Measurements from ENCODE around the gene GP1BB. TPM values are rescaled to one million over a fixed set of nuclear protein-coding genes. Genes with fewer than 3 reads are reported as not detected.

Gene GP1BB
- polyA plus RNA-seq, 1 of the 3 experiments (the other 2 are of a cell fraction) = 1.5 TPM

GRCh38 chr22:19764299-19764593 is 40.9 kb downstream of the GP1BB start:
- Histone ChIP-seq H3K4me2 (no peak overlapping the region), H3K27me3 (ENCODE audit: insufficient read depth) (peaks cover 33% of the 10 kb centered on the region), H3K79me2 (ENCODE audit: insufficient read depth) (no peaks in the 10 kb centered on the region), H3K9me2 (no peaks in the 10 kb centered on the region), H3F3A (replicated peaks; ENCODE audit: insufficient read depth) (no peaks in the 10 kb centered on the region), H3K27ac (ENCODE audit: low read depth in 2 of 2, low read length in 1 of 2) (no peak overlapping the region), H2AFZ (ENCODE audit: low read depth) (no peak overlapping the region), H3K9ac (no peak overlapping the region), H3K36me3 (replicated peaks in 1 of 2; ENCODE audit: control insufficient read depth in 1 of 2, insufficient read depth in 2 of 2, low read length in 1 of 2) (no peaks in the 10 kb centered on the region), H4K20me1 (ENCODE audit: insufficient read depth) (no peaks in the 10 kb centered on the region), H3K4me3 (ENCODE audit: low read depth in 2 of 2, low read length in 1 of 2) (no peak overlapping the region), H3K4me1 (ENCODE audit: control insufficient read depth in 1 of 2, insufficient read depth in 2 of 2, low read depth in 1 of 2, low read length in 1 of 2) (peaks cover 0 to 4% of the 10 kb centered on the region in 2 experiments; a peak in 2 of 4 replicates), H3K9me3 (no peaks in the 10 kb centered on the region)
- WGBS (ENCODE audit: low lambda C conversion rate) = 94% methylated on average over 12 of the region's 17 CpGs
- DNase-seq = no peak
- ChIA-PET POLR2A (no interaction called here), CTCF (interaction anchor here (1.2 to 3.7 kb wide), 7 partner anchors 8 to 146 kb away, joined by 3 to 15 read pairs (median 6); no protein-coding TSS in a partner anchor)
- TF ChIP-seq RCOR1 (IDR thresholded peaks at IDR 0.05; ENCODE audit: low read length) = no peak
- TF ChIP-seq ZBTB33 (IDR thresholded peaks at IDR 0.05; ENCODE audit: borderline replicate concordance, low read depth) = no peak
- TF ChIP-seq FOXJ3 (CRISPR knock-in tag; IDR thresholded peaks at IDR 0.05) = no peak
- no peak for TF ChIP-seq EP300 (IDR thresholded peaks at IDR 0.05; ENCODE audit: borderline replicate concordance in 1 of 2, low read depth in 1 of 2, low read length in 1 of 2)
- no peak for TF ChIP-seq GABPA (IDR thresholded peaks at IDR 0.05; ENCODE audit: low read depth)
- TF ChIP-seq, protein P1, sequence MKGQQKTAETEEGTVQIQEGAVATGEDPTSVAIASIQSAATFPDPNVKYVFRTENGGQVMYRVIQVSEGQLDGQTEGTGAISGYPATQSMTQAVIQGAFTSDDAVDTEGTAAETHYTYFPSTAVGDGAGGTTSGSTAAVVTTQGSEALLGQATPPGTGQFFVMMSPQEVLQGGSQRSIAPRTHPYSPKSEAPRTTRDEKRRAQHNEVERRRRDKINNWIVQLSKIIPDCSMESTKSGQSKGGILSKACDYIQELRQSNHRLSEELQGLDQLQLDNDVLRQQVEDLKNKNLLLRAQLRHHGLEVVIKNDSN (IDR thresholded peaks at IDR 0.05; ENCODE audit: borderline replicate concordance, low read depth) = no peak
- no peak for TF ChIP-seq JUND (IDR thresholded peaks at IDR 0.05)
- no peak for TF ChIP-seq EZH2phosphoT487 (IDR thresholded peaks at IDR 0.05; ENCODE audit: borderline replicate concordance, low read depth)
- no peak for TF ChIP-seq NFIC (IDR thresholded peaks at IDR 0.05; ENCODE audit: borderline replicate concordance)
- no peak for TF ChIP-seq MEF2A (IDR thresholded peaks at IDR 0.05; ENCODE audit: borderline replicate concordance, low read depth)
- no peak for TF ChIP-seq YY1 (IDR thresholded peaks at IDR 0.05; ENCODE audit: low read depth)
- TF ChIP-seq TCF12 (IDR thresholded peaks at IDR 0.05) = no peak
- TF ChIP-seq RFX5 (IDR thresholded peaks at IDR 0.05; ENCODE audit: low read length) = no peak
- no peak for TF ChIP-seq MAX (IDR thresholded peaks at IDR 0.05; ENCODE audit: low read depth)
- no peak for TF ChIP-seq SMC3 (IDR thresholded peaks at IDR 0.05; ENCODE audit: low read depth, low read length)
- TF ChIP-seq CHD2 (IDR thresholded peaks at IDR 0.05; ENCODE audit: low read length, partially characterized antibody) = no peak
- TF ChIP-seq, protein P2, sequence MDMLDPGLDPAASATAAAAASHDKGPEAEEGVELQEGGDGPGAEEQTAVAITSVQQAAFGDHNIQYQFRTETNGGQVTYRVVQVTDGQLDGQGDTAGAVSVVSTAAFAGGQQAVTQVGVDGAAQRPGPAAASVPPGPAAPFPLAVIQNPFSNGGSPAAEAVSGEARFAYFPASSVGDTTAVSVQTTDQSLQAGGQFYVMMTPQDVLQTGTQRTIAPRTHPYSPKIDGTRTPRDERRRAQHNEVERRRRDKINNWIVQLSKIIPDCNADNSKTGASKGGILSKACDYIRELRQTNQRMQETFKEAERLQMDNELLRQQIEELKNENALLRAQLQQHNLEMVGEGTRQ (IDR thresholded peaks at IDR 0.05; ENCODE audit: borderline replicate concordance, low read depth, low read length) = no peak
- TF ChIP-seq, protein P3, sequence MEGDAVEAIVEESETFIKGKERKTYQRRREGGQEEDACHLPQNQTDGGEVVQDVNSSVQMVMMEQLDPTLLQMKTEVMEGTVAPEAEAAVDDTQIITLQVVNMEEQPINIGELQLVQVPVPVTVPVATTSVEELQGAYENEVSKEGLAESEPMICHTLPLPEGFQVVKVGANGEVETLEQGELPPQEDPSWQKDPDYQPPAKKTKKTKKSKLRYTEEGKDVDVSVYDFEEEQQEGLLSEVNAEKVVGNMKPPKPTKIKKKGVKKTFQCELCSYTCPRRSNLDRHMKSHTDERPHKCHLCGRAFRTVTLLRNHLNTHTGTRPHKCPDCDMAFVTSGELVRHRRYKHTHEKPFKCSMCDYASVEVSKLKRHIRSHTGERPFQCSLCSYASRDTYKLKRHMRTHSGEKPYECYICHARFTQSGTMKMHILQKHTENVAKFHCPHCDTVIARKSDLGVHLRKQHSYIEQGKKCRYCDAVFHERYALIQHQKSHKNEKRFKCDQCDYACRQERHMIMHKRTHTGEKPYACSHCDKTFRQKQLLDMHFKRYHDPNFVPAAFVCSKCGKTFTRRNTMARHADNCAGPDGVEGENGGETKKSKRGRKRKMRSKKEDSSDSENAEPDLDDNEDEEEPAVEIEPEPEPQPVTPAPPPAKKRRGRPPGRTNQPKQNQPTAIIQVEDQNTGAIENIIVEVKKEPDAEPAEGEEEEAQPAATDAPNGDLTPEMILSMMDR (IDR thresholded peaks at IDR 0.05) = no peak

All from SK-N-SH (cell line).